A549 treated with DMSO at 1 μM for 4 hours (cell line): Measurements from ENCODE around the gene AHI1. TPM values are rescaled to one million over a fixed set of nuclear protein-coding genes. Genes with fewer than 3 reads are reported as not detected.

Source experiments
- total RNA-seq: library from RNA; stranded (reverse); fragments of 200-300 nt; extraction: Qiagen RNA extraction; gene quantifications from 5 replicates; pipeline ENCODE4 v1.2.3, GENCODE V29; 2022; ENCODE audit warnings: low read depth

AHI1 gene
- 7.8 to 11.5 TPM (median 8.9 TPM) in 5 replicates for total RNA-seq

GRCh38 chr6:135497412-135498184, at the start of gene AHI1:
AHI1 (minus strand) TSS chr6:135497740; CDS start chr6:135492237, 5,503 bp downstream.

